Nephron (organoid): Measurements from ENCODE around the gene NECTIN1.

Source experiments
- H3K27ac Mint-ChIP-seq, 3 experiments: 2 replicates each; pipeline ENCODE4 v1.8.0; 2020; ENCODE audit warnings: mixed read lengths in 3 of 3, mild to moderate bottlenecking in 2 of 3, moderate library complexity in 1 of 3
- H3K27me3 Mint-ChIP-seq: 2 replicates; pipeline ENCODE4 v1.8.0; 2021; ENCODE audit warnings: low read depth, mild to moderate bottlenecking, moderate library complexity, mixed read lengths
- H3K36me3 Mint-ChIP-seq: 2 replicates; pipeline ENCODE4 v1.8.0; 2020; ENCODE audit warnings: low read depth, mixed read lengths
- H3K4me1 Mint-ChIP-seq: 2 replicates; pipeline ENCODE4 v1.8.0; 2020; ENCODE audit warnings: mixed read lengths
- H3K4me3 Mint-ChIP-seq, 3 experiments: 2 replicates each; pipeline ENCODE4 v1.8.0; 2020; ENCODE audit warnings: mild to moderate bottlenecking in 3 of 3, mixed read lengths in 3 of 3, moderate library complexity in 2 of 3
- H3K9me3 Mint-ChIP-seq: 2 replicates; pipeline ENCODE4 v1.8.0; 2020; ENCODE audit warnings: mixed read lengths
- CTCF ChIP-seq, 3 experiments: fragments of 200-600 bp; sonication (generic); IDR thresholded peaks; one replicate each; pipeline ENCODE4 v1.5.0; 2021; ENCODE audit warnings: antibody characterized with exemption in 3 of 3; ENCODE audit not compliant: unreplicated experiment in 3 of 3

The NECTIN1 gene

GRCh38 chr11:119696378-119697222 is 32.4 kb downstream of the NECTIN1 start:
- no peak for TF ChIP-seq CTCF (IDR thresholded peaks at IDR 0.05; ENCODE audit: unreplicated experiment in 3 of 3)
- Mint-ChIP-seq H3K27ac (no peak overlapping the region), H3K4me1 (peaks cover 47% of the 10 kb centered on the region), H3K4me3 (no peak overlapping the region), H3K27me3 (no peaks in the 10 kb centered on the region), H3K36me3 (no peaks in the 10 kb centered on the region), H3K9me3 (no peaks in the 10 kb centered on the region)

- H3K36me3 Mint-ChIP-seq, result no peaks in the 10 kb centered on the region
- H3K27ac Mint-ChIP-seq, result peak overlapping the region; percentile 24 to 76 (median 72)
- no peak overlapping the region for H3K4me3 Mint-ChIP-seq
- no peaks in the 10 kb centered on the region for H3K27me3 Mint-ChIP-seq
- no peak for TF ChIP-seq CTCF (IDR thresholded peaks at IDR 0.05; ENCODE audit: unreplicated experiment in 3 of 3)
- no peaks in the 10 kb centered on the region for H3K9me3 Mint-ChIP-seq
- H3K4me1 Mint-ChIP-seq, result peaks cover 49% of the 10 kb centered on the region
These were observed 34.7 kb downstream of the NECTIN1 start for GRCh38 chr11:119694334-119694733.

GRCh38 chr11:119693253-119693815 is 35.7 kb downstream of the NECTIN1 start:
- Mint-ChIP-seq H3K4me1 (peaks cover 53% of the 10 kb centered on the region), H3K4me3 (peak overlapping the region in 1 of 3 experiments; percentile 19), H3K9me3 (no peaks in the 10 kb centered on the region), H3K36me3 (no peaks in the 10 kb centered on the region), H3K27ac (peak overlapping the region; percentile 24 to 72 (median 28)), H3K27me3 (peaks cover 4% of the 10 kb centered on the region)
- TF ChIP-seq CTCF (IDR thresholded peaks at IDR 0.05; ENCODE audit: unreplicated experiment in 3 of 3), result no peak

- TF ChIP-seq CTCF (IDR thresholded peaks at IDR 0.05; ENCODE audit: unreplicated experiment in 3 of 3), result no peak
- Mint-ChIP-seq H3K4me1 (peaks cover 58% of the 10 kb centered on the region), H3K27ac (peak overlapping the region; percentile 24 to 66 (median 28)), H3K36me3 (no peaks in the 10 kb centered on the region), H3K4me3 (no peak overlapping the region), H3K9me3 (no peaks in the 10 kb centered on the region), H3K27me3 (peaks cover 4% of the 10 kb centered on the region)
These were observed 36.5 kb downstream of the NECTIN1 start for GRCh38 chr11:119692540-119692820.

GRCh38 chr11:119691701-119692539 is 37.1 kb downstream of the NECTIN1 start:
- Mint-ChIP-seq H3K9me3 (no peaks in the 10 kb centered on the region), H3K27ac (peak overlapping the region; percentile 37 to 61 (median 44)), H3K27me3 (peaks cover 4% of the 10 kb centered on the region), H3K4me1 (peaks cover 60% of the 10 kb centered on the region), H3K36me3 (no peaks in the 10 kb centered on the region), H3K4me3 (no peak overlapping the region)
- no peak for TF ChIP-seq CTCF (IDR thresholded peaks at IDR 0.05; ENCODE audit: unreplicated experiment in 3 of 3)
